HG02884 (cell line): ENCODE results near the gene PAPSS1.

Experiments
- ATAC-seq: cut with Tn5 transposase; IDR thresholded peaks from one replicate; pipeline ENCODE4 v1.9.1; 2021; ENCODE audit warnings: mild to moderate bottlenecking, moderate library complexity; ENCODE audit not compliant: unreplicated experiment

PAPSS1 gene

DNA sequence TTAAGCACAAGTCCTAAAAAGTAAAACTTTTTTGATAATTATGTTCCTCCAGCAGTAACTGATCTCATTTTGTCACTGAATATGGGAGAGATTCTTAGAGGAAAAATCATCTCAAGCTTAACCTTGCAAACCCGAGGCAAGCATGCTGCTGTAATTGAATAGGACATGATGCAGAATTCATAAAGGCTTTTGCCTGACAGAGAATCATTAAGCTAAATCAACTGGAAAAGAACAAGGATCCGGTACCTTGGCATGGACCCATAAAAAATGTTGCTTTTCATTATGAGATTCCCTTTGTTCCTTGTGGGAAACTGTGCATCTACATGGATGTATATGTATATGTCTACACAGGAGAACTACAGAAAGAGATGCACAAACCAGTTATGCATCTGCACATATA is 149.1 kb downstream of the PAPSS1 start:
- no peak for ATAC-seq

- no peak for ATAC-seq
Measured at GRCh38 chr4:107564326-107564725, 155.7 kb downstream of the PAPSS1 start.
